ENCODE data around the gene FMO5. TPM values are rescaled to one million over a fixed set of nuclear protein-coding genes. Genes with fewer than 3 reads are reported as not detected.

Gene FMO5
- total RNA-seq, 1 donor from 2014 or later = 1.0 TPM

Other genes starting within 250 kb of the FMO5 start
- gene PRKAB2, start 52.9 kb downstream of the FMO5 start, total RNA-seq = 8.0 and 8.1 TPM in 2 replicates
- gene CHD1L, start 17.3 kb upstream of the FMO5 start, total RNA-seq = 28.0 and 34.7 TPM in 2 replicates